HCT116 (cell line): Measurements from ENCODE around the gene NCF4. TPM values are rescaled to one million over a fixed set of nuclear protein-coding genes. Genes with fewer than 3 reads are reported as not detected.

Source experiments
- ATAC-seq: fragments of 200-7000 bp; cut with Tn5 transposase; 2 replicates; pipeline ENCODE4 v1.9.1; 2020; ENCODE audit warnings: mild to moderate bottlenecking, moderate library complexity
- BruUV-seq: library from RNA; stranded (reverse); fragments of 400-500 nt; replicated peaks from 2 replicates; lab custom pipeline; 2021; lab: Mats Ljungman, UMichigan
- CTCF ChIA-PET: fragments of 300-600 bp; sonication (Branson Sonifier 250); formaldehyde crosslinking; loops from one replicate; lab custom pipeline; 2021; ENCODE audit warnings: antibody characterized with exemption; lab: Charles Lee
- POLR2A ChIA-PET: fragments of 300-600, 350-600 bp; sonication (Branson Sonifier 250); formaldehyde crosslinking; loops from one replicate; lab custom pipeline; 2021; ENCODE audit warnings: antibody characterized with exemption; lab: Charles Lee
- RAD21 ChIA-PET, 2 experiments: fragments of 300-600 bp; sonication (Branson Sonifier 250); formaldehyde crosslinking; loops; one replicate each; lab custom pipeline; 2023; ENCODE audit warnings: low total read pairs in 2 of 2; ENCODE audit not compliant: uncharacterized antibody in 2 of 2, unreplicated experiment in 2 of 2, low non-redundant PET in 1 of 2; lab: Charles Lee
- DNase-seq: peaks from one replicate; pipeline ENCODE4 v3.0.0-alpha.2; 2010; ENCODE audit warnings: low read depth, low spot score
- H2AFZ ChIP-seq: fragments of 200-600 bp; shearing (Covaris generic), sonication (generic); 2 replicates; pipeline ENCODE4 v1.6.1; 2017; ENCODE audit warnings: low read depth, mixed run types, mixed read lengths, antibody characterized with exemption, low read length; ENCODE audit not compliant: poor library complexity, severe bottlenecking
- H3K27ac ChIP-seq: 2 replicates; pipeline ENCODE4 v1.5.1; 2012; ENCODE audit warnings: low read depth, low read length
- H3K27me3 ChIP-seq: fragments of 200-600 bp; sonication (generic); 2 replicates; pipeline ENCODE4 v1.6.1; 2016; ENCODE audit warnings: mixed run types, low read length, mixed read lengths; ENCODE audit not compliant: insufficient read depth
- H3K36me3 ChIP-seq, 2 experiments: fragments of 200-500 bp in 1 of 2; fragments of 200-600 bp in 1 of 2; sonication (Bioruptor generic) in 1 of 2; sonication (generic) in 1 of 2; 2 replicates each; pipeline versions ENCODE4 v1.5.1 to v1.6.1; 2014 to 2016; ENCODE audit warnings: low read length in 2 of 2, inconsistent platforms in 1 of 2, mixed read lengths in 1 of 2, mixed run types in 1 of 2; ENCODE audit not compliant: insufficient read depth in 2 of 2, control insufficient read depth in 1 of 2
- H3K4me1 ChIP-seq, 2 experiments: fragments of 200-600 bp in 1 of 2; sonication (generic) in 1 of 2; 2 replicates each; pipeline versions ENCODE4 v1.5.1 to v1.6.1; 2012 to 2017; ENCODE audit warnings: low read length in 2 of 2, inconsistent platforms in 1 of 2, mild to moderate bottlenecking in 1 of 2, mixed read lengths in 1 of 2, mixed run types in 1 of 2, moderate library complexity in 1 of 2; ENCODE audit not compliant: insufficient read depth in 2 of 2, control insufficient read depth in 1 of 2
- H3K4me2 ChIP-seq: fragments of 200-600 bp; sonication (generic); 2 replicates; pipeline ENCODE4 v1.6.1; 2017; ENCODE audit warnings: mixed run types, low read length, mixed read lengths
- H3K4me3 ChIP-seq, 2 experiments: fragments of 200-600 bp in 1 of 2; sonication (generic) in 1 of 2; replicated peaks in 1 of 2; 2 replicates each; pipeline ENCODE4 v1.5.1; 2011 to 2016; ENCODE audit warnings: low read length in 2 of 2, control low read depth in 1 of 2, low read depth in 1 of 2, mild to moderate bottlenecking in 1 of 2, mixed read lengths in 1 of 2, mixed run types in 1 of 2
- H3K79me2 ChIP-seq: fragments of 200-600 bp; sonication (generic); 2 replicates; pipeline ENCODE4 v1.6.1; 2017; ENCODE audit warnings: mild to moderate bottlenecking, mixed run types, low read length, moderate library complexity, mixed read lengths; ENCODE audit not compliant: insufficient read depth
- H3K9ac ChIP-seq: fragments of 200-600 bp; sonication (generic); 2 replicates; pipeline ENCODE4 v1.6.1; 2016; ENCODE audit warnings: low read length, mixed read lengths
- H3K9me2 ChIP-seq: fragments of 200-600 bp; sonication (generic), shearing (Covaris generic); 2 replicates; pipeline ENCODE4 v1.6.1; 2017; ENCODE audit warnings: mixed run types, mild to moderate bottlenecking, moderate library complexity; ENCODE audit not compliant: insufficient read depth
- H3K9me3 ChIP-seq, 2 experiments: fragments of 200-500 bp in 1 of 2; fragments of 200-600 bp in 1 of 2; sonication (Bioruptor generic) in 1 of 2; sonication (generic) in 1 of 2; 2 replicates each; pipeline ENCODE4 v1.6.1; 2014 to 2017; ENCODE audit warnings: low read length in 2 of 2, mixed read lengths in 2 of 2, inconsistent platforms in 1 of 2, low read depth in 1 of 2, mild to moderate bottlenecking in 1 of 2, mixed run types in 1 of 2, moderate library complexity in 1 of 2; ENCODE audit not compliant: control insufficient read depth in 1 of 2, insufficient read depth in 1 of 2
- H4K20me1 ChIP-seq: fragments of 200-600 bp; sonication (generic), shearing (Covaris generic); 2 replicates; pipeline ENCODE4 v1.6.1; 2017; ENCODE audit warnings: mixed run types, mild to moderate bottlenecking, moderate library complexity; ENCODE audit not compliant: insufficient read depth
- ELF1 ChIP-seq: IDR thresholded peaks from 2 replicates; pipeline ENCODE4 v1.6.1; 2012; ENCODE audit warnings: low read depth, borderline replicate concordance
- FOSL1 ChIP-seq: IDR thresholded peaks from 2 replicates; pipeline ENCODE4 v1.6.1; 2012; ENCODE audit warnings: low read depth
- JUND ChIP-seq: IDR thresholded peaks from 2 replicates; pipeline ENCODE4 v1.6.1; 2012
- POLR2A ChIP-seq: IDR thresholded peaks from 2 replicates; pipeline ENCODE4 v1.7.0; 2011; ENCODE audit warnings: borderline replicate concordance; ENCODE audit not compliant: insufficient read depth, insufficient read length; ENCODE audit errors: extremely low read depth
- POLR2AphosphoS5 ChIP-seq: IDR thresholded peaks from 2 replicates; pipeline ENCODE4 v1.6.1; 2011; ENCODE audit warnings: mild to moderate bottlenecking, low read depth, low read length, moderate library complexity
- RAD21 ChIP-seq: IDR thresholded peaks from 2 replicates; pipeline ENCODE4 v1.6.1; 2012; ENCODE audit warnings: low read depth, mild to moderate bottlenecking
- REST ChIP-seq: IDR thresholded peaks from 2 replicates; pipeline ENCODE4 v1.6.1; 2012; ENCODE audit warnings: low read depth
- SIN3A ChIP-seq: IDR thresholded peaks from 2 replicates; pipeline ENCODE4 v1.6.1; 2012; ENCODE audit warnings: low read depth
- SP1 ChIP-seq: IDR thresholded peaks from 2 replicates; pipeline ENCODE4 v1.6.1; 2012; ENCODE audit warnings: low read depth
- SRF ChIP-seq: IDR thresholded peaks from 2 replicates; pipeline ENCODE4 v1.6.1; 2012; ENCODE audit warnings: low read depth
- TCF7L2 ChIP-seq: IDR thresholded peaks from 2 replicates; pipeline ENCODE4 v1.7.0; 2011; ENCODE audit warnings: borderline replicate concordance, inconsistent platforms; ENCODE audit not compliant: insufficient read depth, insufficient read length; ENCODE audit errors: extremely low read depth
- ZFX ChIP-seq: fragments of 450-650 bp; IDR thresholded peaks from 2 replicates; pipeline ENCODE4 v1.6.1; 2017
- ZNF274 ChIP-seq: fragments of 200-500 bp; sonication (Bioruptor generic); IDR thresholded peaks from 2 replicates; pipeline ENCODE4 v1.6.1; 2014; ENCODE audit warnings: mild to moderate bottlenecking, low read depth, low read length, inconsistent platforms
- intact Hi-C: fragments of 100-400 bp; cut with micrococcal nuclease; formaldehyde crosslinking; loops from 2 replicates; pipeline ENCODE4 v1.10.0; 2022
- total RNA-seq: library from RNA; stranded (reverse); gene quantifications from one replicate; pipeline ENCODE4 v1.2.1, GENCODE V29; 2021; ENCODE audit not compliant: unreplicated experiment
- TF ChIP-seq, protein P1 (sequence below): IDR thresholded peaks from 2 replicates; pipeline ENCODE4 v1.6.1; 2012

Gene NCF4
- total RNA-seq, 1 experiment from 2014 or later = 0.37 TPM

DNA sequence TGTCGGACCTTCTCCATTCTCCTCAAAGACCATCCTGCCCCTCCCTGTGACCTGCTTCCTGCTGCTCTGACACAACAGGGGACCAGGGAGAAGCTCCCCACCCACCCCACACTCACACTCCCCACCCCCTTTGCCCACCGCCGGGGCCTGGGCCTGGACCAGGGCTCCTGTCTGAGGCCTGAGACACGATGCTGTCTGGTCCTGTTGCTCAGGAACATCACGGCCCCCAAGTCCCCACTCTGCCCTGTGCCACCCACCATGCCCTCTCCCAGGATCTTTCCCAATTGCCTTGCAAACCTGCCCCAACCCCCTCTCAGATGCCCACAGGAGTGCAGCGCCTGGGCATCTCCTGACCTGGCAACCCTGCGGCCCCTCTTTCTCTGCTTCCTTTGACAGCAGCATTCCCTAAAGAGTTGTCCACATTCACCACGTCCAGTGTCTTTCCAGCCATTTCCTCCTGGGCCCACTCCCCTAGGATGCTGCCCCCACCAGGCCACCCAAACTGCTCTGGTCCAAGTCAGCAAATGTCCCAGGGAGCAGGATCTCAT is 63.4 kb downstream of the NCF4 start:
- H3K4me1 ChIP-seq = peaks cover 0 to 7% of the 10 kb centered on the region in 2 experiments; a peak in 2 of 4 replicates
- BruUV-seq = no TSS peak
- RAD21 ChIA-PET = no interaction called here
- no peaks in the 10 kb centered on the region for H3K9me3 ChIP-seq
- no peak overlapping the region for H3K27ac ChIP-seq
- POLR2A ChIA-PET = no interaction called here
- intact Hi-C loops = no loop called here
- H4K20me1 ChIP-seq = no peaks in the 10 kb centered on the region
- DNase-seq (no peak), ATAC-seq (no peak)
- no peak overlapping the region for H3K9ac ChIP-seq
- H3K9me2 ChIP-seq = no peaks in the 10 kb centered on the region
- H3K27me3 ChIP-seq = no peaks in the 10 kb centered on the region
- no peak overlapping the region for H2AFZ ChIP-seq
- no peaks in the 10 kb centered on the region for H3K79me2 ChIP-seq
- no peak overlapping the region for H3K4me3 ChIP-seq
- CTCF ChIA-PET = no interaction called here
- no peak overlapping the region for H3K4me2 ChIP-seq
- H3K36me3 ChIP-seq = no peaks in the 10 kb centered on the region
- no peak for TF ChIP-seq RAD21
- no peak for TF ChIP-seq ZFX
- no peak for TF ChIP-seq FOSL1
- TF ChIP-seq ZNF274 = no peak
- TF ChIP-seq ELF1 = no peak
- no peak for TF ChIP-seq POLR2A
- TF ChIP-seq, protein P1, sequence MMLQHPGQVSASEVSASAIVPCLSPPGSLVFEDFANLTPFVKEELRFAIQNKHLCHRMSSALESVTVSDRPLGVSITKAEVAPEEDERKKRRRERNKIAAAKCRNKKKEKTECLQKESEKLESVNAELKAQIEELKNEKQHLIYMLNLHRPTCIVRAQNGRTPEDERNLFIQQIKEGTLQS = no peak
- TF ChIP-seq JUND = no peak
- TF ChIP-seq SRF = no peak
- TF ChIP-seq REST = no peak
- TF ChIP-seq SP1 = no peak
- no peak for TF ChIP-seq TCF7L2
- TF ChIP-seq POLR2AphosphoS5 = no peak
- TF ChIP-seq SIN3A = no peak
